Measurements from ENCODE around the gene BTNL3.

- TF ChIP-seq CTCF (IDR thresholded peaks at IDR 0.05; ENCODE audit: insufficient read depth, low read depth, low read length) = no peak
- TF ChIP-seq EZH2 (IDR thresholded peaks at IDR 0.05; ENCODE audit: insufficient read depth, low read length) = no peak
Measured at GRCh38 chr5:181036816-181037364, 48.2 kb downstream of the BTNL3 start.
